Lung (tissue), 12 donors: Measurements from ENCODE around the gene LLPH. TPM values are rescaled to one million over a fixed set of nuclear protein-coding genes. Genes with fewer than 3 reads are reported as not detected.

Source experiments
- ATAC-seq: fragments of 200-7000 bp; cut with Tn5 transposase; one replicate; pipeline ENCODE4 v1.9.1; 2020; ENCODE audit warnings: moderate number of reproducible peaks; ENCODE audit not compliant: insufficient read depth, low FRiP score
- DNase-seq, 3 donors: peaks; one replicate each; pipeline ENCODE4 v3.0.0-alpha.2; 2013 to 2017
- H3K27ac ChIP-seq, 2 donors: one replicate each; pipeline ENCODE4 v1.5.1; 2013; ENCODE audit warnings: mild to moderate bottlenecking in 2 of 2, moderate library complexity in 2 of 2, control low read depth in 1 of 2, inconsistent platforms in 1 of 2, low read depth in 1 of 2, low read length in 1 of 2
- H3K27me3 ChIP-seq, 3 donors: one replicate each; pipeline ENCODE4 v1.5.1; 2013; ENCODE audit warnings: low read length in 2 of 3; ENCODE audit not compliant: control insufficient read depth in 3 of 3, insufficient read depth in 3 of 3
- H3K36me3 ChIP-seq, 4 donors: one replicate each; pipeline ENCODE4 v1.5.1; 2013; ENCODE audit warnings: low read length in 4 of 4, mild to moderate bottlenecking in 1 of 4, moderate library complexity in 1 of 4; ENCODE audit not compliant: control insufficient read depth in 4 of 4, insufficient read depth in 4 of 4
- H3K4me1 ChIP-seq, 5 donors: one replicate each; pipeline ENCODE4 v1.5.1; 2013; ENCODE audit warnings: low read length in 5 of 5, mild to moderate bottlenecking in 2 of 5, moderate library complexity in 1 of 5; ENCODE audit not compliant: control insufficient read depth in 5 of 5, insufficient read depth in 5 of 5
- H3K4me3 ChIP-seq: one replicate; pipeline ENCODE4 v1.5.1; 2013; ENCODE audit warnings: mild to moderate bottlenecking, control low read depth, moderate library complexity
- H3K9ac ChIP-seq, 2 donors: one replicate each; pipeline ENCODE4 v1.5.1; 2013; ENCODE audit warnings: low read length in 2 of 2, control low read depth in 1 of 2; ENCODE audit not compliant: insufficient read depth in 1 of 2
- H3K9me3 ChIP-seq, 4 donors: one replicate each; pipeline ENCODE4 v1.5.1; 2013; ENCODE audit warnings: low read length in 3 of 4, mild to moderate bottlenecking in 1 of 4, moderate library complexity in 1 of 4; ENCODE audit not compliant: control insufficient read depth in 4 of 4, insufficient read depth in 3 of 4
- WGBS, 2 donors: extraction: QIAGEN DNeasy Blood & Tissue Kit; methylation state at CpG; one replicate each; pipeline ENCODE4 v1.1.7; 2013; 5-methylcytosine and 5-hydroxymethylcytosine counted together
- polyA plus RNA-seq, 2 donors: library from polyadenylated mRNA; stranded (reverse); fragments of 200-250 nt; gene quantifications; one replicate each; pipeline ENCODE4 v1.2.1, GENCODE V29; 2013
- total RNA-seq, 2 donors: library from RNA; depleted of rRNA in 1 of 2; stranded (reverse); fragments of >200 nt in 1 of 2; gene quantifications; one replicate each; pipeline ENCODE4 v1.2.1, GENCODE V29; 2014 to 2021
- TF ChIP-seq, protein P1 (sequence below): IDR thresholded peaks from 2 replicates; pipeline ENCODE4 v1.5.1; 2012; ENCODE audit warnings: mild to moderate bottlenecking; ENCODE audit errors: control extremely low read depth, extremely low read depth
- donor health status: control.
- donor health status: control.
- donor health status: Bipolar disorder and iron deficiency.
- donor health status: healthy.
- donor health status: DM: yes; HTN: yes; CAD: no.

LLPH gene
- total and polyA plus RNA-seq, 4 donors: 7.9 to 25.9 (median 16.2) TPM

DNA sequence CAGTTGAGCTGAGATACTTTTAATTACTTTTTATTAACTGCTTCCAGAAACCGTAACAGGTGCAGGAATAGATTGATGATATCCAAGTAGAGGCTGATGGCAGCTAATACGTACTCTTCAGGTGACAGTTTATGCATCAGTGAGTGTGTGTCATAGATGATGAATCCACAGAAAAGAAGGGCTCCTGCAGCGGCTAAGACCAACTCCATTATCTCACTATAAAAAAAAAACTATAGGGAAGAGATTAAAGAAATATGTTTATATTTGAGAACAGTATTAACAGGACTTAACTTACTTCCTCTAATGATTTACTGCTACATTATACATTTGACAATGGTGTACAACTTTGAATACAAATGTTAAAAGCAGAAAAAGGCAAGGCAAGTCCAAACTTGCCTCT is 7.4 kb upstream of the LLPH start:
- H3K9ac ChIP-seq: no peak overlapping the region
- TF ChIP-seq, protein P1, sequence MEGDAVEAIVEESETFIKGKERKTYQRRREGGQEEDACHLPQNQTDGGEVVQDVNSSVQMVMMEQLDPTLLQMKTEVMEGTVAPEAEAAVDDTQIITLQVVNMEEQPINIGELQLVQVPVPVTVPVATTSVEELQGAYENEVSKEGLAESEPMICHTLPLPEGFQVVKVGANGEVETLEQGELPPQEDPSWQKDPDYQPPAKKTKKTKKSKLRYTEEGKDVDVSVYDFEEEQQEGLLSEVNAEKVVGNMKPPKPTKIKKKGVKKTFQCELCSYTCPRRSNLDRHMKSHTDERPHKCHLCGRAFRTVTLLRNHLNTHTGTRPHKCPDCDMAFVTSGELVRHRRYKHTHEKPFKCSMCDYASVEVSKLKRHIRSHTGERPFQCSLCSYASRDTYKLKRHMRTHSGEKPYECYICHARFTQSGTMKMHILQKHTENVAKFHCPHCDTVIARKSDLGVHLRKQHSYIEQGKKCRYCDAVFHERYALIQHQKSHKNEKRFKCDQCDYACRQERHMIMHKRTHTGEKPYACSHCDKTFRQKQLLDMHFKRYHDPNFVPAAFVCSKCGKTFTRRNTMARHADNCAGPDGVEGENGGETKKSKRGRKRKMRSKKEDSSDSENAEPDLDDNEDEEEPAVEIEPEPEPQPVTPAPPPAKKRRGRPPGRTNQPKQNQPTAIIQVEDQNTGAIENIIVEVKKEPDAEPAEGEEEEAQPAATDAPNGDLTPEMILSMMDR: no peak
- WGBS, 2 donors: 97 to 98% methylated on average over 3 of the region's 3 CpGs

DNA sequence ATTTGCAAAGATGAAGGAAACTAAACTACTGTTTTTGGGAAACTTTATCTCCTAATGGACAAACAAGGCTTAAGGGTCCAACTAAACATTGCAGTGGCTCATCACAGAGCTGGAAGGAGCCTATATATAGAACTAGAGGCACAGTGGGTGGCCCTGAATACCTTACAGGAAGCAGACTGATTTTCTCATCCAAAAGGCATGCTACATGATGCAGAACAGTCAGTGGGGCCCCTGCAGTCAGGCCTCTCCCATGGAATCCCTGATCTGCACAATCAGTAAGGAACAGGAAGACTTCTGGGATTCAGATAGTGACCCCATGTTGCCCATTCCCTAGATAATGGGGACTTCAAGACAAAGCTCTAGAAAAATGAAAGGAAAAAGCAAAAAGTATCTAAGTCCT is 1.9 kb upstream of the LLPH start:
- ATAC-seq: no peak
- Histone ChIP-seq H3K4me3 (no peak overlapping the region), H3K27me3 (no peaks in the 10 kb centered on the region), H3K4me1 (peaks cover 0 to 14% (median 8%) of the 10 kb centered on the region in 5 donors), H3K9ac (no peak overlapping the region), H3K36me3 (peaks cover 0 to 17% (median 3%) of the 10 kb centered on the region in 4 donors), H3K27ac (peak overlapping the region in 1 of 2 donors; percentile 43), H3K9me3 (no peaks in the 10 kb centered on the region)
- DNase-seq: no peak
- TF ChIP-seq, protein P1: no peak

More for the DNA sequence above, 7.4 kb upstream of the LLPH start:
- no peak for DNase-seq
- no peak for ATAC-seq
- Histone ChIP-seq H3K27ac (no peak overlapping the region), H3K4me3 (no peak overlapping the region), H3K4me1 (peaks cover 0 to 3% (median 0%) of the 10 kb centered on the region in 5 donors), H3K36me3 (peaks cover 6 to 32% (median 20%) of the 10 kb centered on the region in 4 donors), H3K27me3 (no peaks in the 10 kb centered on the region), H3K9me3 (peaks cover 2 to 21% (median 10%) of the 10 kb centered on the region in 4 donors)

DNA sequence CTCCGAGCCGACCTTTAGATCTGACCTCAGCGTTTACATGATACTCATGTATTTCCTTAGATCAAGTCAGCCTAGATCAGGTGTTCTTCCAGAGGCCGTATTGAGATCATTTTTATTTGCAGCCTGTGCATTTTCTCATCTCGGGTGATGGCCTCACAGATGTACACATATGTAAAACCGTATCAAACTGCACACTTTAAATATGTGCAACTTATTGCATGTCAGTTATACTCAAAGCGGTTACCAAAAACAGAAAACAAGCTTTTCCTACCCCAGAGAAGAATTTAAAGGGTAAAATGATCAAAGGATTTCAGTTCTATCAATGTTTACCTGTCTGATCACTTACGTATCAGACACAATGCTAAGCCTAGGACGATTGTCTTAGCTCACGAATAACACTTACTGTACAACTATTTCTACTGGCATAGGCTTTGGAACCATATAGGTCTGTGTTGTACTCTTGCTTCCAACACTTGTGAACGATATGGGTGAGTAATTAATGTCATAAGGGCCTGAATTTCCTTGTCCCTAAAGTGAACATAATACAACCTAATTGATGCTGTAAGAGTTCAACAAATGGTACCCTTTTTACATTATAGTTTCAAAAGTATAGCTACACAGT is 628 bp upstream of the LLPH start:
- Histone ChIP-seq H3K9ac (peak overlapping the region; percentile 82 to 90), H3K4me3 (peak overlapping the region; percentile 87), H3K27ac (peak overlapping the region; percentile 69 to 89), H3K9me3 (no peaks in the 10 kb centered on the region), H3K36me3 (peaks cover 0 to 14% (median 3%) of the 10 kb centered on the region in 4 donors), H3K27me3 (no peaks in the 10 kb centered on the region), H3K4me1 (peaks cover 0 to 14% (median 8%) of the 10 kb centered on the region in 5 donors)
- DNase-seq: peak in 1 of 3 donors; percentile 25
- 8% methylated on average over 11 of the region's 11 CpGs for WGBS, 2 donors
- TF ChIP-seq, protein P1: no peak
- ATAC-seq: no peak

DNA sequence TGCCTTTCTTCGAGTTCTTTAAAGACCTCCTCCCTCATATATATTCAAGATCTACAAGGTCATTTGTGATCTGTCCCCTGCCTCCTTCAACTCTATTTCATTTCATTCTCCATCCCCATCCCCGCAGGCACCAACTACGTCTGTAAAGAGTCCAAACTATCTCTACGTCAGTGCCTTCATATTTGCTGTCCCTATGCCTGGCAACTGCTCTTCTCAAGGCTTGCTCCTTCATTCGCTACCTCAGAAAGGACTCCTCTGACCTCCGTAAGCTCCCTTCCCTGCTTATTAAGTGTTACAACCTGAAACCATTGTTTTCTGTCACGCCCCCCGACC is 650 bp downstream of the LLPH start:
- Histone ChIP-seq H3K9ac (peak overlapping the region; percentile 90), H3K4me3 (peak overlapping the region; percentile 87), H3K9me3 (no peaks in the 10 kb centered on the region), H3K27me3 (no peaks in the 10 kb centered on the region), H3K27ac (peak overlapping the region; percentile 40 to 58), H3K4me1 (peaks cover 0 to 14% (median 8%) of the 10 kb centered on the region in 5 donors), H3K36me3 (peaks cover 5 to 16% (median 8%) of the 10 kb centered on the region in 4 donors)
- 4% methylated on average over 8 of the region's 8 CpGs for WGBS, 2 donors
- DNase-seq (peak in 1 of 3 donors; percentile 13), ATAC-seq (no peak)
- TF ChIP-seq, protein P1: no peak
